Neural progenitor cell (in vitro differentiated cells): ENCODE data around the gene TMX1.

Experiments used
- EZH2 ChIP-seq: fragments of 200-600 bp; sonication (generic); IDR thresholded peaks from 2 replicates; pipeline ENCODE4 v1.6.1; 2017; ENCODE audit warnings: antibody characterized with exemption, mild to moderate bottlenecking, moderate library complexity
- TF ChIP-seq, protein P1 (sequence below): fragments of 200-600 bp; sonication (generic); IDR thresholded peaks from 2 replicates; pipeline ENCODE4 v1.5.1; 2017; ENCODE audit warnings: antibody characterized with exemption, mild to moderate bottlenecking

GRCh38 chr14:51276605-51277004 lies 36.6 kb downstream of the TMX1 start:
- TF ChIP-seq, protein P1, sequence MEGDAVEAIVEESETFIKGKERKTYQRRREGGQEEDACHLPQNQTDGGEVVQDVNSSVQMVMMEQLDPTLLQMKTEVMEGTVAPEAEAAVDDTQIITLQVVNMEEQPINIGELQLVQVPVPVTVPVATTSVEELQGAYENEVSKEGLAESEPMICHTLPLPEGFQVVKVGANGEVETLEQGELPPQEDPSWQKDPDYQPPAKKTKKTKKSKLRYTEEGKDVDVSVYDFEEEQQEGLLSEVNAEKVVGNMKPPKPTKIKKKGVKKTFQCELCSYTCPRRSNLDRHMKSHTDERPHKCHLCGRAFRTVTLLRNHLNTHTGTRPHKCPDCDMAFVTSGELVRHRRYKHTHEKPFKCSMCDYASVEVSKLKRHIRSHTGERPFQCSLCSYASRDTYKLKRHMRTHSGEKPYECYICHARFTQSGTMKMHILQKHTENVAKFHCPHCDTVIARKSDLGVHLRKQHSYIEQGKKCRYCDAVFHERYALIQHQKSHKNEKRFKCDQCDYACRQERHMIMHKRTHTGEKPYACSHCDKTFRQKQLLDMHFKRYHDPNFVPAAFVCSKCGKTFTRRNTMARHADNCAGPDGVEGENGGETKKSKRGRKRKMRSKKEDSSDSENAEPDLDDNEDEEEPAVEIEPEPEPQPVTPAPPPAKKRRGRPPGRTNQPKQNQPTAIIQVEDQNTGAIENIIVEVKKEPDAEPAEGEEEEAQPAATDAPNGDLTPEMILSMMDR, result no peak
- TF ChIP-seq EZH2, result no peak
